ENCODE measurements around the gene RNU6-1.
A peak's percentile ranks its signal among the peaks of the same experiment; 100 is the strongest.

- TF ChIP-seq CTCF (IDR thresholded peaks at IDR 0.05; ENCODE audit: poor library complexity) = no peak
- TF ChIP-seq EZH2 (IDR thresholded peaks at IDR 0.05; ENCODE audit: borderline replicate concordance) = no peak
- peak; percentile 37 for TF ChIP-seq EZH2phosphoT487 (IDR thresholded peaks at IDR 0.05; ENCODE audit: low read depth, severe bottlenecking, unreplicated experiment)
Measured at GRCh38 chr15:67824976-67825880, 14.6 kb downstream of the RNU6-1 start, which contains the start of gene SKOR1.
